ENCODE measurements around the gene ENTPD6. TPM values are rescaled to one million over a fixed set of nuclear protein-coding genes. Genes with fewer than 3 reads are reported as not detected.

Gene ENTPD6
- total and polyA plus RNA-seq, 2 donors (not counting 1 experiment from before 2014, with no cell fraction given), result 64.4 to 79.8 TPM

DNA sequence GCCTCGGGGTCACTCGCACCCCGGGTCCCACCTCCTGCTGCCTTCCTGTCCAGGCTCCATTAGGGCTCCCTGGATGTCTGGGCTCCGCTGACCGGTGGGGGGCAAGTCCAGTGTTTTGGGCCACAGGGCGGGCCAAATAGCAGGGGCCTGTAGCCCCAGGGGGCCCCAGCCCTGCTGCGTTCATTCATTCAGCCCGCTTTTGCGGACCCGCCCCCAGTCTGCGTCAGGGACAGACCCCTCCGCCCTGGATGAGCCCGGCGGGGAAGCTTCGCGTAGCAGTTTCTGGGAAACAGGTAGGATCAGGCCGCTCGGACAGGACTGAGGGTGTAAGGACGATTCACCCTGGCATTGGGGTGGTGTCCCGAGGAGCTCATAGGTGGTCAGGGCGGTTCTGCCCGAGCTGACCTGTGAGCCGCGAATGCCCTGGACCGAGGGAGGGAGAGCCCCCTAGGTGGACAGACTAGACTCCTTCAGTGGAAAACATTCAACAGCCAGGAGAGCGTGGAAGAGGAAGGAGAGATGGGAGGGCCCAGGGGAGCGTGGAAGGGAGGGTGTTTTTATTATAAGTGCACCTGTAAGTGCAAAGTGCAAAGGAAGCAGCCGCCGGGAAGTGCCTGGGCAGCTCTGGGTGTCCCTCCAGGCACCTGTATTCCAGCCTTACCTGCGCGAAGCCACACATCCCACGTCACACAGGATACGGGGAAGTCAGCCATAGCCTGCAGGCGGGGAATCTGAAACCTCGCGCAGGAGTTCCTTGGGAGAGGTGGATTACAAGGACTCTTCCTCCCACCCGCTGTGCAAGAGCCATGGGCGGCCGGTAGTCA lies 662 bp downstream of the ENTPD6 start:
- H3K79me2 ChIP-seq (ENCODE audit: control insufficient read depth, insufficient read depth, low read length), result peaks cover 19% of the 10 kb centered on the region
- peak overlapping the region; percentile 37 to 86 for H3K27ac ChIP-seq (ENCODE audit: low read length in 2 of 2)
- DNase-seq (no peak), ATAC-seq (ENCODE audit: low read depth) (peak; percentile 19)
- H3K4me1 Mint-ChIP-seq, result peaks cover 37% of the 10 kb centered on the region
- ChIA-PET CTCF (interaction anchor here (0.9 to 2.0 kb wide), 5 partner anchors 24 to 203 kb away, joined by 3 to 7 read pairs (median 4); no protein-coding TSS in a partner anchor), POLR2A (interaction anchor here (1.2 kb wide), 1 partner anchor 1846 kb away, joined by 4 read pairs; the partner anchor contains the start of gene NXT1)
- H2AFZ ChIP-seq (ENCODE audit: insufficient read depth, low read depth, low read length, poor library complexity, severe bottlenecking), result peak overlapping the region; percentile 97
- 0% methylated on average over 31 of the region's 39 CpGs for WGBS (ENCODE audit: insufficient coverage)
- H3K36me3 ChIP-seq (replicated peaks in 1 of 2; ENCODE audit: control extremely low read depth in 1 of 2, control insufficient read depth in 1 of 2, extremely low read depth in 1 of 2, insufficient read depth in 2 of 2, low read length in 1 of 2), result no peaks in the 10 kb centered on the region
- H3K27me3 ChIP-seq (replicated peaks in 1 of 4; ENCODE audit: control extremely low read depth in 1 of 4, control insufficient read depth in 3 of 4, insufficient read depth in 4 of 4, low read length in 3 of 4), result no peaks in the 10 kb centered on the region
- no peak for TF ChIP-seq EZH2 (IDR thresholded peaks at IDR 0.05; ENCODE audit: borderline replicate concordance, insufficient read depth, low read depth, low read length, poor library complexity, severe bottlenecking)
- TF ChIP-seq CTCF (IDR thresholded peaks at IDR 0.05), result no peak
- H3K9me3 Mint-ChIP-seq (ENCODE audit: insufficient read depth), result no peaks in the 10 kb centered on the region
- H3K4me3 Mint-ChIP-seq, result peak overlapping the region; percentile 94
- H3K27me3 Mint-ChIP-seq, result no peaks in the 10 kb centered on the region
- H3K4me3 ChIP-seq (ENCODE audit: control extremely low read depth in 1 of 5, extremely low read depth in 1 of 5, insufficient read depth in 1 of 5, low read depth in 2 of 5, low read length in 4 of 5), result peak overlapping the region; percentile 55 to 91 (median 88)
- peaks cover 6% of the 10 kb centered on the region for H4K20me1 ChIP-seq (ENCODE audit: control insufficient read depth, insufficient read depth, low read length, poor library complexity, severe bottlenecking)
- peak overlapping the region; percentile 89 for H3K27ac Mint-ChIP-seq
- peaks cover 15 to 24% of the 10 kb centered on the region in 2 donors for H3K4me1 ChIP-seq (ENCODE audit: control insufficient read depth in 2 of 2, insufficient read depth in 2 of 2, low read length in 2 of 2)
- peak overlapping the region; percentile 86 for H3K9ac ChIP-seq (ENCODE audit: low read length)
- peak overlapping the region; percentile 98 for H3K4me2 ChIP-seq (replicated peaks; ENCODE audit: low read depth, low read length, poor library complexity, severe bottlenecking)
- peaks cover 0 to 4% (median 0%) of the 10 kb centered on the region in 3 donors for H3K9me3 ChIP-seq (ENCODE audit: control extremely low read depth in 1 of 3, control insufficient read depth in 2 of 3, insufficient read depth in 1 of 3, low read length in 2 of 3)
- intact Hi-C loops (cut with micrococcal nuclease), result loop anchor here (1.0 to 5.0 kb wide), 6 partner anchors 52 to 501 kb away; partner anchors contain the start of genes ABHD12, ACSS1, NANP and PYGB

GRCh38 chr20:25196786-25197120 lies 1.2 kb downstream of the ENTPD6 start:
- no peak for ATAC-seq (ENCODE audit: low read depth)
- peaks cover 25% of the 10 kb centered on the region for H3K79me2 ChIP-seq (ENCODE audit: control insufficient read depth, insufficient read depth, low read length)
- Mint-ChIP-seq H3K4me3 (peak overlapping the region; percentile 94), H3K27me3 (no peaks in the 10 kb centered on the region), H3K9me3 (ENCODE audit: insufficient read depth) (no peaks in the 10 kb centered on the region), H3K27ac (peak overlapping the region; percentile 29), H3K4me1 (peaks cover 37% of the 10 kb centered on the region)
- POLR2A ChIA-PET, result no interaction called here
- H3K9me3 ChIP-seq (ENCODE audit: control extremely low read depth in 1 of 3, control insufficient read depth in 2 of 3, insufficient read depth in 1 of 3, low read length in 2 of 3), result peaks cover 0 to 4% (median 0%) of the 10 kb centered on the region in 3 donors
- intact Hi-C loops (cut with micrococcal nuclease), result loop anchor here (5.0 kb wide), 2 partner anchors 159 to 426 kb away; partner anchors contain the start of gene NANP
- H3K36me3 ChIP-seq (replicated peaks in 1 of 2; ENCODE audit: control extremely low read depth in 1 of 2, control insufficient read depth in 1 of 2, extremely low read depth in 1 of 2, insufficient read depth in 2 of 2, low read length in 1 of 2), result no peaks in the 10 kb centered on the region
- H3K4me2 ChIP-seq (replicated peaks; ENCODE audit: low read depth, low read length, poor library complexity, severe bottlenecking), result peak overlapping the region; percentile 98
- CTCF ChIA-PET, result interaction anchor here (0.9 to 2.0 kb wide), 4 partner anchors 24 to 203 kb away, joined by 3 to 6 read pairs (median 4); no protein-coding TSS in a partner anchor
- peak overlapping the region; percentile 86 for H3K9ac ChIP-seq (ENCODE audit: low read length)
- no peak for TF ChIP-seq CTCF (IDR thresholded peaks at IDR 0.05)
- no peak for TF ChIP-seq EZH2 (IDR thresholded peaks at IDR 0.05; ENCODE audit: borderline replicate concordance, insufficient read depth, low read depth, low read length, poor library complexity, severe bottlenecking)
- peaks cover 6% of the 10 kb centered on the region for H4K20me1 ChIP-seq (ENCODE audit: control insufficient read depth, insufficient read depth, low read length, poor library complexity, severe bottlenecking)
- no peaks in the 10 kb centered on the region for H3K27me3 ChIP-seq (replicated peaks in 1 of 4; ENCODE audit: control extremely low read depth in 1 of 4, control insufficient read depth in 3 of 4, insufficient read depth in 4 of 4, low read length in 3 of 4)
- peak overlapping the region; percentile 97 for H2AFZ ChIP-seq (ENCODE audit: insufficient read depth, low read depth, low read length, poor library complexity, severe bottlenecking)
- no CpG with 5 or more reads among the region's 9 CpGs for WGBS (ENCODE audit: insufficient coverage)
- H3K27ac ChIP-seq (ENCODE audit: low read length in 2 of 2), result peak overlapping the region in 1 of 2 donors; percentile 34
- H3K4me1 ChIP-seq (ENCODE audit: control insufficient read depth in 2 of 2, insufficient read depth in 2 of 2, low read length in 2 of 2), result peaks cover 15 to 24% of the 10 kb centered on the region in 2 donors
- no peak for DNase-seq
- H3K4me3 ChIP-seq (ENCODE audit: control extremely low read depth in 1 of 5, extremely low read depth in 1 of 5, insufficient read depth in 1 of 5, low read depth in 2 of 5, low read length in 4 of 5), result peak overlapping the region in 4 of 5 experiments; percentile 79 to 91 (median 88)

Measured in B cell (primary cell).